B cell (primary cell): ENCODE measurements around the gene INHBB. TPM values are rescaled to one million over a fixed set of nuclear protein-coding genes. Genes with fewer than 3 reads are reported as not detected.

Experiments used
- ATAC-seq: fragments of 200-7000 bp; cut with Tn5 transposase; one replicate; pipeline ENCODE4 v1.10.0; 2021; ENCODE audit warnings: low read depth, mild to moderate bottlenecking, moderate number of reproducible peaks, moderate library complexity
- CTCF ChIA-PET: fragments of 350-600 bp; sonication (Branson Sonifier 250); formaldehyde crosslinking; loops from one replicate; lab custom pipeline; 2021; ENCODE audit warnings: antibody characterized with exemption, inconsistent platforms; lab: Charles Lee
- POLR2A ChIA-PET: fragments of 350-600 bp; sonication (Branson Sonifier 250); formaldehyde crosslinking; loops from one replicate; lab custom pipeline; 2021; ENCODE audit warnings: antibody characterized with exemption; lab: Charles Lee
- DNase-seq: peaks from one replicate; pipeline ENCODE4 v3.0.0; 2013
- H2AFZ ChIP-seq: 2 replicates; pipeline ENCODE4 v1.6.1; 2012; ENCODE audit warnings: mild to moderate bottlenecking, low read depth, low read length; ENCODE audit not compliant: insufficient read depth, poor library complexity, severe bottlenecking
- H3K27ac ChIP-seq, 2 donors: 1 replicate in 1 of 2; 2 replicates in 1 of 2; pipeline ENCODE4 v1.5.1; 2012 to 2013; ENCODE audit warnings: low read length in 2 of 2, mild to moderate bottlenecking in 2 of 2, moderate library complexity in 1 of 2
- H3K27me3 ChIP-seq, 4 experiments: fragments of 200-600 bp in 1 of 4; sonication (generic) in 1 of 4; replicated peaks in 1 of 4; 1 replicate in 2 of 4; 2 replicates in 2 of 4; pipeline versions ENCODE4 v1.6.1 to v1.7.0; 2013 to 2016; ENCODE audit warnings: low read length in 3 of 4, mild to moderate bottlenecking in 2 of 4, mixed read lengths in 1 of 4, moderate library complexity in 1 of 4; ENCODE audit not compliant: insufficient read depth in 4 of 4, control insufficient read depth in 3 of 4; ENCODE audit errors: control extremely low read depth in 1 of 4
- H3K36me3 ChIP-seq, 2 experiments: replicated peaks in 1 of 2; 1 replicate in 1 of 2; 2 replicates in 1 of 2; pipeline versions ENCODE4 v1.6.1 to v1.7.1; 2013; ENCODE audit warnings: low read length in 1 of 2; ENCODE audit not compliant: insufficient read depth in 2 of 2, control insufficient read depth in 1 of 2; ENCODE audit errors: control extremely low read depth in 1 of 2, extremely low read depth in 1 of 2
- H3K4me1 ChIP-seq, 2 donors: fragments of 200-600 bp in 1 of 2; sonication (generic) in 1 of 2; 1 replicate in 1 of 2; 2 replicates in 1 of 2; pipeline versions ENCODE4 v1.5.1 to v1.6.1; 2013 to 2017; ENCODE audit warnings: low read length in 2 of 2; ENCODE audit not compliant: control insufficient read depth in 2 of 2, insufficient read depth in 2 of 2
- H3K4me2 ChIP-seq: replicated peaks from 2 replicates; pipeline ENCODE3; 2012; ENCODE audit warnings: mild to moderate bottlenecking, low read depth, low read length; ENCODE audit not compliant: poor library complexity, severe bottlenecking
- H3K4me3 ChIP-seq, 5 experiments: fragments of 200-600 bp in 1 of 5; sonication (generic) in 1 of 5; 1 replicate in 3 of 5; 2 replicates in 2 of 5; pipeline versions ENCODE4 v1.5.1 to v1.7.0; 2011 to 2016; ENCODE audit warnings: low read length in 4 of 5, mild to moderate bottlenecking in 4 of 5, low read depth in 2 of 5, control low read depth in 1 of 5, moderate library complexity in 1 of 5; ENCODE audit not compliant: insufficient read depth in 1 of 5; ENCODE audit errors: control extremely low read depth in 1 of 5, extremely low read depth in 1 of 5
- H3K79me2 ChIP-seq: fragments of 200-600 bp; sonication (generic); one replicate; pipeline ENCODE4 v1.6.0; 2016; ENCODE audit warnings: low read length; ENCODE audit not compliant: control insufficient read depth, insufficient read depth
- H3K9ac ChIP-seq: fragments of 200-600 bp; sonication (generic); 2 replicates; pipeline ENCODE4 v1.6.1; 2017; ENCODE audit warnings: mild to moderate bottlenecking, low read length, moderate library complexity
- H3K9me3 ChIP-seq, 3 donors: one replicate each; pipeline versions ENCODE4 v1.6.1 to v1.7.1; 2013; ENCODE audit warnings: low read length in 2 of 3; ENCODE audit not compliant: control insufficient read depth in 2 of 3, insufficient read depth in 1 of 3; ENCODE audit errors: control extremely low read depth in 1 of 3
- H4K20me1 ChIP-seq: 2 replicates; pipeline ENCODE4 v1.6.0; 2012; ENCODE audit warnings: mild to moderate bottlenecking, low read length; ENCODE audit not compliant: insufficient read depth, control insufficient read depth, poor library complexity, severe bottlenecking
- H3K27ac Mint-ChIP-seq: one replicate; pipeline ENCODE4 v1.8.0; 2021; ENCODE audit warnings: mixed read lengths
- H3K27me3 Mint-ChIP-seq: one replicate; pipeline ENCODE4 v1.8.0; 2021; ENCODE audit warnings: mixed read lengths
- H3K4me1 Mint-ChIP-seq: one replicate; pipeline ENCODE4 v1.8.0; 2021; ENCODE audit warnings: mixed read lengths
- H3K4me3 Mint-ChIP-seq: one replicate; pipeline ENCODE4 v1.8.0; 2021; ENCODE audit warnings: mixed read lengths
- H3K9me3 Mint-ChIP-seq: one replicate; pipeline ENCODE4 v1.8.0; 2022; ENCODE audit warnings: mixed read lengths; ENCODE audit not compliant: insufficient read depth
- CTCF ChIP-seq: fragments of 200-600 bp; IDR thresholded peaks from one replicate; pipeline ENCODE4 v1.8.0; 2022; ENCODE audit warnings: antibody characterized with exemption, mild to moderate bottlenecking
- EZH2 ChIP-seq: IDR thresholded peaks from 2 replicates; pipeline ENCODE4 v1.6.1; 2012; ENCODE audit warnings: borderline replicate concordance, low read depth, mild to moderate bottlenecking, moderate library complexity, low read length; ENCODE audit not compliant: insufficient read depth, poor library complexity, severe bottlenecking
- WGBS: methylation state at CpG from one replicate; pipeline ENCODE4 v1.1.5; 2013; ENCODE audit warnings: missing lambda C conversion rate; ENCODE audit not compliant: insufficient coverage; 5-methylcytosine and 5-hydroxymethylcytosine counted together
- intact Hi-C: fragments of 100-400 bp; cut with micrococcal nuclease; formaldehyde crosslinking; loops from one replicate; pipeline ENCODE4 v1.10.0; 2022
- polyA plus RNA-seq: library from polyadenylated mRNA; depleted of rRNA; stranded (reverse); fragments of >200 nt; gene quantifications from 2 replicates; pipeline ENCODE4 v1.2.3, GENCODE V29; 2012
- total RNA-seq, 2 donors: library from RNA; stranded (reverse); fragments of 120-200 nt in 1 of 2; gene quantifications; 1 replicate in 1 of 2; 2 replicates in 1 of 2; pipeline versions ENCODE4 v1.2.3 to v1.2.4, GENCODE V29; 2013 to 2022

Gene INHBB
- total and polyA plus RNA-seq, 2 donors (not counting 1 experiment from before 2014, with no cell fraction given): 0.03 TPM; not detected in 1

GRCh38 chr2:120368086-120368485, 22.1 kb downstream of the INHBB start:
- Mint-ChIP-seq H3K27ac (no peak overlapping the region), H3K27me3 (peaks cover 14% of the 10 kb centered on the region), H3K9me3 (no peaks in the 10 kb centered on the region), H3K4me1 (no peaks in the 10 kb centered on the region), H3K4me3 (no peak overlapping the region)
- TF ChIP-seq CTCF (no peak), EZH2 (no peak)
- H3K9ac ChIP-seq: no peak overlapping the region
- DNase-seq: no peak
- H3K27me3 ChIP-seq: no peaks in the 10 kb centered on the region
- H3K4me3 ChIP-seq: no peak overlapping the region
- H3K79me2 ChIP-seq: no peaks in the 10 kb centered on the region
- no peak overlapping the region for H3K4me2 ChIP-seq
- no peak for ATAC-seq
- H3K36me3 ChIP-seq: no peaks in the 10 kb centered on the region
- ChIA-PET POLR2A (no interaction called here), CTCF (no interaction called here)
- H3K27ac ChIP-seq: no peak overlapping the region
- H2AFZ ChIP-seq: no peak overlapping the region
- intact Hi-C loops: no loop called here
- no peaks in the 10 kb centered on the region for H3K4me1 ChIP-seq
- 80% methylated on average over 3 of the region's 3 CpGs for whole genome bisulfite sequencing
- no peaks in the 10 kb centered on the region for H4K20me1 ChIP-seq
- no peaks in the 10 kb centered on the region for H3K9me3 ChIP-seq

- Mint-ChIP-seq H3K4me3 (no peak overlapping the region), H3K9me3 (no peaks in the 10 kb centered on the region), H3K27me3 (peaks cover 14% of the 10 kb centered on the region), H3K27ac (no peak overlapping the region), H3K4me1 (no peaks in the 10 kb centered on the region)
- Histone ChIP-seq H3K9ac (no peak overlapping the region), H3K4me3 (no peak overlapping the region), H3K27me3 (no peaks in the 10 kb centered on the region), H3K9me3 (no peaks in the 10 kb centered on the region), H3K4me1 (no peaks in the 10 kb centered on the region), H3K27ac (no peak overlapping the region), H4K20me1 (no peaks in the 10 kb centered on the region), H3K36me3 (no peaks in the 10 kb centered on the region), H3K4me2 (no peak overlapping the region), H2AFZ (no peak overlapping the region), H3K79me2 (no peaks in the 10 kb centered on the region)
- no peak for TF ChIP-seq CTCF
- no peak for TF ChIP-seq EZH2
- intact Hi-C loops: no loop called here
- ChIA-PET POLR2A (no interaction called here), CTCF (no interaction called here)
- no CpG with 5 or more reads among the region's 4 CpGs for WGBS
- no peak for DNase-seq
- ATAC-seq: no peak
Observed at GRCh38 chr2:120369250-120369649, 23.3 kb downstream of the INHBB start.
